Medulla oblongata (tissue), 1 donor: ENCODE measurements around the gene ERH.
A peak's percentile ranks its signal among the peaks of the same experiment; 100 is the strongest.
"Not testable (repeated sequence)": the region's sequence is repeated elsewhere in the genome, so short reads cannot be mapped to it uniquely, and the experiment has no call there.

Source experiments
- DNase-seq: peaks from one replicate; pipeline ENCODE4 v3.0.0-alpha.2; 2015; ENCODE audit errors: extremely low spot score

Gene ERH

DNA sequence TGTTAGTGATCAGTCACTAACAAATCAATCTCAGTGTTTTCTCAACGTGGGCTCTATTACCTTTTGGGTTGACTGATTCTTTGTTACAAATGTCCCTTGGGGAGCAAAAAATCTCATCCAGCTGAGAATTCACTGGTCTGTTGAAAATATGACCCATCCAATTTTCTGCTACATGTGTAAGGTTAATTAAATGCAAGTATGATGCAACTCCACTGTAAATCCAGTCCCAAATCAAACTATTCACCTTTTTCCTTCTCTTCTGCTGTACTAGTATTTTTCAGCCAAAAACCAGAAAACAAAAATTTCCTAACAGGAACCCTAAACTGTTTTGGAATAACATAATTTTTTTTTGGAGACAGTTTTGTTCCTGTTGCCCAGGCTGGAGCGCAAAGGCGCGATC, 2.2 kb downstream of the ERH start:
- DNase-seq, result no peak

DNA sequence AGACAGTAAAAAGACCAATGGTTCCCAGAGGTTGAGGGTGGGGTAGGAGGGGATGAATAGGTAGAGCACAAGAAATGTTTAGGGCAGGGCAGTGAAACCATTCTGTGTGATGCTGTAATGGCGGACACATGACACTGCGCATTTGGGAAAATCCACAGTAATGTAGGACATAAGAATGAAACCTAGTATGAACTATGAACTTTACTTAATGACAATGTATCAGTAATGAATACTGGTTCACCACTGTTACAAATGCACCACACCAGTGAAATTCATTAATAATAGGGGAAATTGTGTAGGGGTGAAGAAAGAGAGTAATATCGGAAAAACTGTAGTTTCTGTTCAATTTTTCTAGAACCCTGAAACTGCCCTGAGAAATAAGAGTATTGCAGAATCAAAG, 5.6 kb downstream of the ERH start:
- DNase-seq, result no peak

GRCh38 chr14:69391400-69391799, 6.7 kb downstream of the ERH start:
- DNase-seq, result not testable (repeated sequence)

GRCh38 chr14:69387311-69387710, 10.8 kb downstream of the ERH start:
- DNase-seq, result no peak

DNA sequence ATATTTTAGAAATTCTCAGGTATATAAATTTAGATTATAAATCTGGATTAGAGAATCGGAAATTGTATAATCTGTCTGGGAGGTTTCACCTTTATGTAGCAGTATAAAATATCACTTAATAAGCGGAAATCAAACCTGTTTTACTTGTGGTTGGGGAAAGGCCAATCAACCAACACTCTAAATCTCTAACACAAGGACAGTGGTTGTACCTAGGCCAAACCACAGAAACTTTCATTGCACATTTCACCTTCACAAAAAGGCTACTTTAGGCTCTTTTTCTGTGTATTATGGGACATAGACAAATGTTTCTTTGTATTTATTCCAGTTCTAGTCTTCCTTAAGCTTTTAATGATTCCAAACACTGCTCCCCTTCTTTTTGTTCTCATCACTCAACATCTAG, 19.8 kb downstream of the ERH start:
- DNase-seq, result no peak

DNA sequence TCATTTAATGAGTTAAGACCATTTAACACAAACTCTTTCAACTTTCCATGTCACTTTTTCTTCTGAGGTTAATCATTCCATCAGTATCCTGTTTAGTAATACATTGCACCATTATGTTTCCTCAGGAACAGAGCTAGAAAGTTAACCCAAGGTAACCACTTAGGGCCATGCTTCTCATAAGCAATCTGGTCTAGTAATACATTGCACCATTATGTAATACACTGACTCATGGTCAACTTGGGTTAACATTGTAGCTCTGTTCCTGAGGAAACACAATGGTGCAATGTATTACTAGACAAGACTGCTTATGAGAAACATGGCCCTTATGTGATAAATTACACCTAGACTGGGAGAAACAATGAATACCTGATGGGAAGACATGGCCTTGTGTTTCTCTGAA, 21.7 kb downstream of the ERH start:
- no peak for DNase-seq

DNA sequence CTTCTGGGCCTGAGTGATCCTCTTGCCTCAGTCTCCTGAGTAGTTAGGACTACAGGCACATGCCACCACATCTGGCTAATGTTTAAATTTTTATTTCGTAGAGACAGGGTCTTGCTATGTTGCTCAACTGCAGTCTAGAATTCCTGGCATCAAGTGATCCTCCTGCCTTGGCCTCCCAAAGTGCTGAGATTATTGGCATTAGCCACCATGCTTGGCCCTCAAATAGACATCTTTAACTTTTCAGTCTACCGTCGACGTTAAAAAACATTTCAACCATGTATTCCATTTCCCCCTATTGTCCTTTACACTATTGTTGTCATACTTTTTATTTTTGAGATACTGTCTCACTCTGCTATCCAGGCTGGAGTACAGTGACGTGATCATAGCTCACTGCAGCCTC, 22.4 kb downstream of the ERH start:
- DNase-seq, result no peak

DNA sequence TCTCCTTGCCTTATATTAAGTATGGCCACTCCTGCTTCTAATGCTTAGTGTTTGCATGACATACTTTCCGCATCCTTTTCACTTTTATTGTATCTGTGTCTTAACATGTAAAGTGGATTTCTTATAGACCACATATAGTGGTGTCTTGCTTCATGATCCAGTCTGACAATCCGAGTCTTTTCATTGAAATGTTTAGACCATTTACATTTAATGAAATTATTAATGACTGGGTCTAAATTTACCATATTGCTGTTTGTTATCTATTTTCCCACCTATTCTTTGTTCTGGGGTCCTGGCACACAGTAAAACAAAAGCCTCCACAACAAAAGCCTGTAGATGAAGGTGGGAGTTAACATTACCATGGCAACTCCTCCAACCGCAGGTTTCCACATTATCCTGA, 22.9 kb downstream of the ERH start:
- DNase-seq, result no peak

DNA sequence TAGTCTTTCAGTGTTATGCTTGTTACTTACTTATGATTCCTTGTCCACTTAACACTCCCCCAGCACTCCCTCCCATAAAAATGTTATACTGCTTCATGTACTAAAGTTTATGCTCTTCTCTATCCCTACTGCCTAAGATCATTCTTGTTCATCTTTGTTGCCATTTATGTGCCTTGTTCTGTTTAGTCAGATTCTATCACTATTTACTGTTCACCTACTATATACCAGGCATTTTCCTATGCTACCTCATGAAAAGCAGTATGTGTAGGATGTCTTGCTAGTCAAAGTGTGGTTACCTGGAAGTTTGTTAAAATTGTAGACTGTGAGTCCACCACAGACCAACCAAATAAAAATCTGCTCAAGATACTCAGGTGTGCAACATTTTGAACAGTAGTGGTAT, 23.9 kb downstream of the ERH start:
- no peak for DNase-seq

DNA sequence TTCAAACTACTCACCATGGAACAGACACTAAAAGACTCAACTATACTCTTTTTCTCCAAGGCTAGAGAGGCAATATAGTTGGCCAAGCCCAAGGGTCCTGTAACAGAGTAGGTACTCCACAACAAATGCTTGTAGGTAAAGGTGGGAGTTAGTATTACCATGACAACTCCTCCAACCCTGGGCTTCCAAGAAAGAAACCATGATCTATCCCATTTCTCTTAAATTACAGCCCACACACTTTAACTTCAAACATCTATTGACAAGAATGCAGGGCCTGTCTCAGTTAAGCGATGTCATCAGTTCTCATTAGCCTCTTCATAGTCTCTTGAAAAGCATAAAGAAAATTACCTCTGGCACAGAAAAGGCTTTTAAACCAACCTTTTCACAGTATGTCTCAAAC, 25.0 kb downstream of the ERH start:
- DNase-seq, result no peak

- DNase-seq, result no peak
Measured at GRCh38 chr14:69372146-69372545, 26.0 kb downstream of the ERH start.

DNA sequence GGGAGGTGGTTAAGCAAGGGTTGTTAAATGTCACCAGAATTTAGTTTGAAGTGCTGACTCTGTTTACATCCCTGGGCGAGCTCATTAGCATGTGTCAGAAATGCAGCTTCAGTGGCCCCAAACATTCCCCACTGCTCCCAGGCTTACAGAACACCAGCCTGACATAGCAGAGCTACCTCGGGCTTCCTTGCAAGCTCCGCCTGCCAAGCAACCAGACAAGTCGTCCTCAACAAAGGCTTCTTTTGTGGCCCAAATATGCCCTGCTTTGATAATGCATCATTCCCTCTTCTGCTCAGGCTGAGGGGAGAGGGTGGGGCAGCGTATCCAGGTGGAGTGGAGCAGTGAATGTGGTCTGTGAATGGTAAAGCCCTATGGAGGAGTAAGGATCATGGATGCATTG, 28.0 kb downstream of the ERH start:
- DNase-seq, result no peak

DNA sequence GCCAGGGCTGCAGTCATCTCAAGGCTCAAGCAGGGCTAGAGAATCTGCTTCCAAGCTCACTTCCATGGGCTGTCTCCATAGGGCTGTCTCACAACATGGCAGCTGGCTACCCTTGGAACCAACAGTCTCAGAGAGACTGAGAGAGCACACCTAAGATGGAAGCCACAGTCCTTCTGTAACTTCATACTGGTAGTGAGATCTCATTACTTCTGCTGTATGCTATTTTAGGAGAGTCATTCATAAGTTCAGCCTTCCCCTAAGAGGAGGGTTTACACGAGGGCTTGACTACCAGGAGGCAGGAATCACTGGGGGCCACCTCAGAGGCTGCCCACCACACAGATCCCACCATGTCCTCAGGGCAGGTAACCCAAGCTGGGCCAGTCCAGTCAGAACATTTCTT, 29.7 kb downstream of the ERH start:
- no peak for DNase-seq

- DNase-seq, result no peak
Measured at GRCh38 chr14:69366761-69367160, 31.3 kb downstream of the ERH start.

GRCh38 chr14:69366069-69366468, 32.0 kb downstream of the ERH start:
- no peak for DNase-seq

DNA sequence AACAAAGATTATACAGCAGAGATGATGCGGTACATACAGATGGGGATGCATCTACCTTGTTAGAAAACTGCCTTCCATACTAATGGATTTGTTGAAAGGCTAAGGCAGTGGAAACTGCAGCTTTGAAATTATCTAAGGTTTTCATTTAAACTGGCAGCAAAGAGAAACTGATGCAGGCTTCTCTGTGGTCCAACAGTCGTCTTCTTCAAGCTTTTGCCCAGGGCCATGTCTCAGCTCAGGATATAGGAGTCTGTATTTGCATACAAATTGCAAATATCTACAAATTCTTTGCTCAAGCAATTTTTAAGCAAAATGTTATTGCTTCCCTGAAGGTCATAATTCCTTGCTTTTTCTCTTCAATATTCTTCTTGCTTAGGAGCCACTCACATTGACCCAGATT, 33.7 kb downstream of the ERH start:
- no peak for DNase-seq

DNA sequence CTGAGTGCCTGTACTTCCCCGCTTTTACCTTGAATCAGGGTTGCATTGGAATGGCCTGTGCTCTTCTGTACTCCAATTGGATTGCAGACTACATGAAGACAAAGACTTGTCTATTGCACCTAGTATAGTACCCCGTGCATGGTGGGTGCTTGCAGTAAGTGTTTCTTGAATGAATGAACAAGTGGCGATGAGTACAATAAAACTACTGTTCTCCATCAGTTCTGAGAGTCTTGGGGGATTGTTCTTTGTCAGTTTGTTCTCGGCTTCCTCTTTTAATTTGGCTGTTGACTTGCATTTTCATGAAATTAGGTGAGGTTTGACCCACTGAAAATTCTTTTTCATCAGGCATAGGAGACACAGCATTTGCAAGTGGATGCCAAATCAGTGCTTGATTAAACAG, 34.1 kb downstream of the ERH start:
- peak; percentile 52 for DNase-seq

- peak; percentile 65 for DNase-seq
Measured at GRCh38 chr14:69363055-69363454, 35.0 kb downstream of the ERH start.

DNA sequence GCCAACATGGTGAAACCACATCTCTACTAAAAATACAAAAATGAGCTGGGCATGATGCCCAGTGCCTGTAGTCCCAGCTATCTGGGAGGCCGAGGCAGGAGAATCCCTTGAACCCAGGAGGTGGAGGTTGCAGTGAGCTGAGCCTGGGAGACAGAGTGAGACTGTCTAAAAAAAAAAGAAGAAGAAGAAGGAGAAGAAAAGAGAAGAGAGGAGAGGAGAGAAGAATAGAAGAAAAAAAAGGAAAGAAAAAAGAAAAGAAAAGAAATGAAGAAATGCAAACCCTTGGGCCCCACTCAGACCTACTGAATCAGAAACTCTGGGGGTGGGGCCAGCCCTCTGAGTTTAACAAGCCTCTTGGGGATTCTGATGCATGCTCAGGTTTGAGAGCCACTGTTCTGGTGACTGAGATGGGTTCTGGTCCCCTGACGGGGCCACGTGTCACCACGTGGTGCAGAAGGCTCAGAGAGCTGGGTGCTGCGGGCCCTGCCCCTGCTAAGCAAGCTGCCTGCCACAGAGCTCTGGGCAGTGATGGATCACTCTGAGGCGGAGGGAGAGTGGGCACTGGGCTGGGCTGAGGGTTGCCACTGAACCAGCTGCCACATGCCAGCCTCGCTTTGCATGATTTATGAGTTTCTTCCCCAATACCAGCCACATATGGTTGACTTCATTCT, 37.5 kb downstream of the ERH start:
- DNase-seq, result no peak

DNA sequence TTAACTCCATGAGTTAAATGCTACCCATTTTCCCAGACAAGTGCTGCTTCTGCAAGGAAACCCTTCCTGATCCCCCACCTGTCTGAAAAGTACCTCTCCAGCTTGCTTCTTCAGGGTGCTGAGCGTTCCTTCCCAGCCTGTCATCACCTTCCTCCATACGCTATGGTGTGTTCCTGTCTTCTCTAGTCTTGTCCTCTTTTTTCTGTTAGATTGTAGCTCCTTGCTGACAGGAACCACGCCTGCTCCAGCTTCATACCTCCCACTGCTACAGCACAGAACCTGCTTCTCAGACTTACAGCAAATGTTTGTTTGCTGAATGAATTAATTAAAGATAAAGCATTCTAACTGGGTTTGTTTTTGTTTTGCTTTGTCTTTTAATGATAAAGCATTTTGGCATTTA, 39.1 kb downstream of the ERH start:
- DNase-seq, result no peak

- DNase-seq, result no peak
Measured at GRCh38 chr14:69358233-69358963, 39.7 kb downstream of the ERH start.

DNA sequence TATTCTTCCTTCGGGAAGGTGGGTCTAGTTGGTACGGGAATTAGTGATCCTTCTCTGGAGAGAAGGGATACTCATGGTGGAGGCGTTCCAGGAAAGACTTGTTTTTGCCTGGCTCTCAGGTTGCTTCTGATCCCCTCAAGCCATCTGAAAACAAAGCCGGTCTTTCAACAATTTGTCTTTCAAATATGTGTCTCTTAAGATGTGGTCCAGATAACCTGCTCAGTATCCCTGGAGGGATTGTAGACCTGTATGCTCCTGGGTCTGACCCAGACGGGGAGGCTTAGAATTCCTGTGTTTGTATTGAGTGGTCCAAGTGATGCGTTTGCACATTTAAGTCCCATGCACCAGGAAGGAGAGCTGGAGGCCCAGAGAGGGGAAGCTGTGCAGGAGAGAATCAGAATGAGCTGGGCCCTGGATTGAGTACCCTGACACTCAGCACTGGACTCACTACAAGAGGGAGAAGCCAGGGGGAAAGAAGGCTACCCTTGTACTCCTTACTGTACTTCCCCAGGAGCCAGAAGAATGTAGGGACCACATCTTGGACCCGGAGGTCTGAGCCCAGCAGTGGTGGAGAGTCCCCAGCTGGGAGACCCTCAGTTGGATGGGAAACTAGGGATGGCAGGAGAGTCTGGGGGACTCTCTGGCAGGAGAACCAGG, 40.4 kb downstream of the ERH start:
- no peak for DNase-seq

DNA sequence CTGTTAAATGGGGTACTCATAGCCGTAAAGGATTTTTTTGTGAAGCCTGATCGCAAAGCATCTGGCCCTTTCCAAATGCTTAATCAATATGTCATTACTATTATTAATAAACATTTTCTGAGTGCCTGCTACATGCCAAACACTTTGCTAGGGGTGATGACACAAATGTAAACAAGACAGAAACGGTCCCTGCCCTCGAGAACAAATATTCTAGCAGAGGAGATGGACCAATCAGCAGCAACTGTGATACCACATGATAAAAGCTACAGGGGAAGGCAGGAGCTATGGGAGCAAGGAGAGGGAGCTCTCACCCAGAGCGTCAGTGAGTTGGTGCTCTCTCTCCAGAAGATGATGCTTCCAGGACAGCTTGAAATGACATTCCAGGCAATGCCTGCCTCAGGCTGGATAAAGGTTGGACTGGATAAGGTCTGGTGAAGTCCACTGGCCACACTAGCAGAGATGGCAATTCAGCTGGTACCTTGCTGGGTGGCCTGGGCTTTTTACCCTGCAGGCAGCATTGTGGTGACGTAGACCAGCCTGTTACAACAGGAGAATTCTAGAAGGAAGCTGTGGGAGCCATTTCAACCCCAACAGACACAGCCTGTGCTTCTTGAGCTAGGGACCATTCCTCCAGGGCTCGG, 41.1 kb downstream of the ERH start:
- DNase-seq, result no peak
